Measurements from ENCODE around the gene CLBA1. TPM values are rescaled to one million over a fixed set of nuclear protein-coding genes. Genes with fewer than 3 reads are reported as not detected.
"Not testable (repeated sequence)": the region's sequence is repeated elsewhere in the genome, so short reads cannot be mapped to it uniquely, and the experiment has no call there.

Gene CLBA1
- total RNA-seq, 4 donors from 2014 or later: 1.3 to 11.1 (median 10.1) TPM; not detected in 1

GRCh38 chr14:105026802-105027563 is 41.4 kb downstream of the CLBA1 start:
- no peaks in the 10 kb centered on the region for H3K36me3 ChIP-seq
- H3K9me3 ChIP-seq: no peaks in the 10 kb centered on the region
- H3K27ac ChIP-seq: no peak overlapping the region
- no peak for DNase-seq
- TF ChIP-seq CTCF (IDR thresholded peaks at IDR 0.05) (no peak), POLR2A (IDR thresholded peaks at IDR 0.05) (no peak)
- H3K4me3 ChIP-seq: no peak overlapping the region
- H3K4me1 ChIP-seq: no peaks in the 10 kb centered on the region
- no peaks in the 10 kb centered on the region for H3K27me3 ChIP-seq
- intact Hi-C loops (cut with DNase I; ENCODE audit: low total_unique reads): no loop called here

DNA sequence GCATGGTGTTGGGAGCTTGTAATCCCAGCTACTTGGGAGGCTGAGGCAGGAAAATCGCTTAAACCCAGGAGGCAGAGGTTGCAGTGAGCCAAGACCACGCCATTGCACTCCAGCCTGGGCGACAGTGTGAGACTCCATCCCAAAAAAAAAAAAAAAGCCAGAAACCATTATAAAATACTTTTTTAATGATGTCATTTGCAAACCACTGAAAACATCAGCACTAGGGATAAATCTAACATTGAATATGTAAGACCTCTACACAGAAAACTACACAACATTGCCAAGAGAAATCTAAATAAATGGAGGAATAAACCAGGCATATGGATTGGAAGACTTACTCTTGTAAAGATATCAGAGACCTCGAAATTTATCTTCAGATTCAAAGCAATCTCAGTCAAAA is 42.1 kb downstream of the CLBA1 start:
- H3K36me3 ChIP-seq; H3K27me3 ChIP-seq; H3K27ac ChIP-seq; H3K9me3 ChIP-seq; H3K4me1 ChIP-seq; intact Hi-C loops (cut with DNase I; ENCODE audit: low total_unique reads); DNase-seq; H3K4me3 ChIP-seq: not testable (repeated sequence)

GRCh38 chr14:105028251-105028927 is 42.8 kb downstream of the CLBA1 start:
- Histone ChIP-seq H3K4me1 (no peaks in the 10 kb centered on the region), H3K9me3 (no peaks in the 10 kb centered on the region), H3K27ac (no peak overlapping the region), H3K36me3 (no peaks in the 10 kb centered on the region), H3K4me3 (no peak overlapping the region), H3K27me3 (no peaks in the 10 kb centered on the region)
- no peak for DNase-seq
- TF ChIP-seq CTCF (IDR thresholded peaks at IDR 0.05): no peak
- no peak for TF ChIP-seq POLR2A (IDR thresholded peaks at IDR 0.05)
- intact Hi-C loops (cut with DNase I; ENCODE audit: low total_unique reads): no loop called here

GRCh38 chr14:105029402-105029801 is 43.8 kb downstream of the CLBA1 start:
- no peak overlapping the region for H3K4me3 ChIP-seq
- DNase-seq: no peak

GRCh38 chr14:105030194-105030593 is 44.6 kb downstream of the CLBA1 start:
- TF ChIP-seq CTCF (IDR thresholded peaks at IDR 0.05): no peak
- no peak for TF ChIP-seq POLR2A (IDR thresholded peaks at IDR 0.05)
- Histone ChIP-seq H3K9me3 (no peaks in the 10 kb centered on the region), H3K27me3 (no peaks in the 10 kb centered on the region), H3K4me1 (no peaks in the 10 kb centered on the region), H3K27ac (no peak overlapping the region), H3K4me3 (no peak overlapping the region), H3K36me3 (no peaks in the 10 kb centered on the region)
- DNase-seq: no peak
- intact Hi-C loops (cut with DNase I; ENCODE audit: low total_unique reads): no loop called here

More at GRCh38 chr14:105029402-105029801, 43.8 kb downstream of the CLBA1 start:
- Histone ChIP-seq H3K9me3 (no peaks in the 10 kb centered on the region), H3K4me1 (no peaks in the 10 kb centered on the region), H3K36me3 (no peaks in the 10 kb centered on the region), H3K27me3 (no peaks in the 10 kb centered on the region), H3K27ac (no peak overlapping the region)
- TF ChIP-seq POLR2A (IDR thresholded peaks at IDR 0.05): no peak
- no peak for TF ChIP-seq CTCF (IDR thresholded peaks at IDR 0.05)
- intact Hi-C loops (cut with DNase I; ENCODE audit: low total_unique reads): no loop called here

Measured in uterus (tissue), 4 donors.